ENCODE data around the gene MRPS18A.
A peak's percentile ranks its signal among the peaks of the same experiment; 100 is the strongest.

MRPS18A gene

GRCh38 chr6:43683708-43684455 lies 3.7 kb downstream of the MRPS18A start:
- no peak for DNase-seq
- H3K27me3 ChIP-seq = no peaks in the 10 kb centered on the region
- no peaks in the 10 kb centered on the region for H3K9me3 ChIP-seq
- H3K4me1 ChIP-seq = peaks cover 24% of the 10 kb centered on the region
- no peak overlapping the region for H3K4me3 ChIP-seq (ENCODE audit: low read depth, low read length)
- peaks cover 31% of the 10 kb centered on the region for H3K36me3 ChIP-seq
- TF ChIP-seq, protein P1, sequence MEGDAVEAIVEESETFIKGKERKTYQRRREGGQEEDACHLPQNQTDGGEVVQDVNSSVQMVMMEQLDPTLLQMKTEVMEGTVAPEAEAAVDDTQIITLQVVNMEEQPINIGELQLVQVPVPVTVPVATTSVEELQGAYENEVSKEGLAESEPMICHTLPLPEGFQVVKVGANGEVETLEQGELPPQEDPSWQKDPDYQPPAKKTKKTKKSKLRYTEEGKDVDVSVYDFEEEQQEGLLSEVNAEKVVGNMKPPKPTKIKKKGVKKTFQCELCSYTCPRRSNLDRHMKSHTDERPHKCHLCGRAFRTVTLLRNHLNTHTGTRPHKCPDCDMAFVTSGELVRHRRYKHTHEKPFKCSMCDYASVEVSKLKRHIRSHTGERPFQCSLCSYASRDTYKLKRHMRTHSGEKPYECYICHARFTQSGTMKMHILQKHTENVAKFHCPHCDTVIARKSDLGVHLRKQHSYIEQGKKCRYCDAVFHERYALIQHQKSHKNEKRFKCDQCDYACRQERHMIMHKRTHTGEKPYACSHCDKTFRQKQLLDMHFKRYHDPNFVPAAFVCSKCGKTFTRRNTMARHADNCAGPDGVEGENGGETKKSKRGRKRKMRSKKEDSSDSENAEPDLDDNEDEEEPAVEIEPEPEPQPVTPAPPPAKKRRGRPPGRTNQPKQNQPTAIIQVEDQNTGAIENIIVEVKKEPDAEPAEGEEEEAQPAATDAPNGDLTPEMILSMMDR (IDR thresholded peaks at IDR 0.05; ENCODE audit: low read depth, low read length) = no peak

DNA sequence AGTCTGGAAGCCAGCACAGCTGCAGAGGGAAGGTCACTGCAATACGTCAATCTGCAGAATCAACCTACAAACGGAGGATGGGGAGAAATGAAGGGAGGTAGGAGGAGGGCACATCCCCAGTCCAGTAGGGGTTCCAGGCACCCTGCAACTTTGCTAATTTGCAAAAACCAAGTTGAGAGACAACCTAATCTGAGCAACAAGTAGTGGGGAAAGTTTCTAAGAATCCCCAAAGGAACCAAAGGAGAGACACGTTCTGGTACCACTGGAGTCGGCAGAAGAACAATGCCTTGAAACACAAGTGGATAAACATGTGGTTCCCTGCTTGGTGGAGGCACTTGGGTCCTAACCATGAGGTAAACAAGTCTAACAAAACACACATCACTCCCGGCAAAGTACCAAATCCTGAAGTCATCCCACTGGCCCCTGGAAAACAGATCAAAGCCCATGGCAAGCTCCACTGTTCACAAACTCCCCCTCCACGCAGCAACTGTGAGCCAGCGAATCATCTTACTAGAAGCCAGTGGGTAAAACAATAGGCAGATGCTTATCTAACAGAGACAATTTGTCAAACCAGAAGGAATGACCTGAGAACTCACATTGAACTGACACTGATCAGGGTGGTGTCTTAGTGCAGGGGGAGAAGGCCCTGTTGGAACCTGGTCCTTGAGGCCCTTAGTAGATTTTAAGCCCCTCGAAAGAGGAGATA lies 4.7 kb downstream of the MRPS18A start:
- 0 out of 2 replicates have a peak overlapping the region, but pooled peaks have one; percentile 7 for H3K4me3 ChIP-seq (ENCODE audit: low read depth, low read length)
- no peaks in the 10 kb centered on the region for H3K9me3 ChIP-seq
- H3K27me3 ChIP-seq = no peaks in the 10 kb centered on the region
- H3K4me1 ChIP-seq = peaks cover 20% of the 10 kb centered on the region
- peaks cover 41% of the 10 kb centered on the region for H3K36me3 ChIP-seq
- TF ChIP-seq, protein P1 (IDR thresholded peaks at IDR 0.05; ENCODE audit: low read depth, low read length) = no peak
- peak; percentile 44 for DNase-seq

- no peak overlapping the region for H3K4me3 ChIP-seq (ENCODE audit: low read depth, low read length)
- TF ChIP-seq, protein P1 (IDR thresholded peaks at IDR 0.05; ENCODE audit: low read depth, low read length) = no peak
- H3K4me1 ChIP-seq = peaks cover 17% of the 10 kb centered on the region
- H3K9me3 ChIP-seq = no peaks in the 10 kb centered on the region
- peaks cover 57% of the 10 kb centered on the region for H3K36me3 ChIP-seq
- H3K27me3 ChIP-seq = no peaks in the 10 kb centered on the region
- DNase-seq = no peak
Observed at GRCh38 chr6:43681303-43681702, 6.3 kb downstream of the MRPS18A start.

DNA sequence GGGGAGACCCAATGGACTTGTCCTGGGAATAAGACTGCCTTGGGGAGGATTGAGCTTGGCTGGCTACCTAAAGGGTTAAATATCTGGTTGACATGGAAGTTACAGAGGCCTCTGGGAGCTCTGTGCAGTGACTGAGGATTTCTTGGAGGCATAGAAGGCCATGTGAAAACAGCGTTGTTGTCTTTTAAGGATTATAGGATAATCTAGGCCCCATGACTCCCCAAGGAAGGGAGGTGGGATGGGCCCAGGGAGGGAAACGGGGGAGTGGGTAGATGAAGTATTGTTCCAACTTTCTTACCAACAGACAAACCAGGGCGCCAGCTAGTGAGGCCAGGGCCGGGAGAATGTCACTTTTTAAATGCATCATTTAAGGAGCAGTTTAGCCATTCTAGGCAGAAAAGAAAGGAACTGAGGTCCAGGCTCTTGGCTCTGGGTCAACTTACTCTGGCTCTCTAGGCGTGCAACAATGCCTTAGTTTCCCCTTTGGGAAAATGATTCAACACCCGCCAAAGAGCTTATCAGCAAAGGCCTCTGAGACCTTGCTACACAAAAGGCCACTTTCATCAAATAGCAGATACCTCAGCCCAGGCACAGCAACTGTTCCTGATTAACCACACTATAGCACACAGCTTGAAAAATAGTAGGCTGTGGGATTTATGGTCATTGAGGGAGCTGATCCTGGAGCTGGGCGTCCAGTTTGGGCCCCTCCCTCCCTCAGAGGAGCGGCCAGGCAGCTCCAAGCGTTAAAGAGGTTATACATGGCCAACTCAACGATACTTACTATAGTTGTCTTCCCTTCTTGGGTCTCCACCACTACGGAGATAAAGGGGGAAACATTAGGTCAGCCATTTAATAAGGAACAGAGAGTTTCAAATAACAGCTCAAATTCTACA lies 7.0 kb downstream of the MRPS18A start:
- Histone ChIP-seq H3K36me3 (peaks cover 63% of the 10 kb centered on the region), H3K4me1 (peaks cover 17% of the 10 kb centered on the region), H3K9me3 (no peaks in the 10 kb centered on the region), H3K27me3 (no peaks in the 10 kb centered on the region), H3K4me3 (ENCODE audit: low read depth, low read length) (no peak overlapping the region)
- no peak for DNase-seq
- TF ChIP-seq, protein P1 (IDR thresholded peaks at IDR 0.05; ENCODE audit: low read depth, low read length) = no peak

DNA sequence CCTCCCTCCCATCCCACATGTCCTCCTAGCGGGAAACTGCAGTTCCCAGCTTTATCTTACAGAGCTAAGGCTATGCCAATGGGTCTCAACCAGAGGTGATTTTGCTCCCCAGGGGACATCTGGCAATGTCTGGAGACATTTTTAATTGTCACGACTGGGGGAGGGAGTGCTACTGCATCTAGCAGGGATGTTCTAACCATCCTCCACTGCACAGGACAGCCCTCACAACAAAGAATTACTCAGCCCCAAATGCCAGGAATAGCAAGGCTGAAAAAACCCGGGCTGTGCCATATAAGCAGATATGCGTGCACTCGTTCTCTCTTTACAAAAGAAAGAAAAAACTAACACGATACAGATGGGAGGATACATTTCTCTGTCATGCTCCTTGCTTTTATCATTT lies 8.5 kb downstream of the MRPS18A start:
- peaks cover 17% of the 10 kb centered on the region for H3K4me1 ChIP-seq
- H3K36me3 ChIP-seq = peaks cover 75% of the 10 kb centered on the region
- peak; percentile 58 for DNase-seq
- H3K4me3 ChIP-seq (ENCODE audit: low read depth, low read length) = no peak overlapping the region
- TF ChIP-seq, protein P1 (IDR thresholded peaks at IDR 0.05; ENCODE audit: low read depth, low read length) = no peak
- no peaks in the 10 kb centered on the region for H3K9me3 ChIP-seq
- H3K27me3 ChIP-seq = no peaks in the 10 kb centered on the region
